ENCODE data around the gene MBOAT2.

The MBOAT2 gene

DNA sequence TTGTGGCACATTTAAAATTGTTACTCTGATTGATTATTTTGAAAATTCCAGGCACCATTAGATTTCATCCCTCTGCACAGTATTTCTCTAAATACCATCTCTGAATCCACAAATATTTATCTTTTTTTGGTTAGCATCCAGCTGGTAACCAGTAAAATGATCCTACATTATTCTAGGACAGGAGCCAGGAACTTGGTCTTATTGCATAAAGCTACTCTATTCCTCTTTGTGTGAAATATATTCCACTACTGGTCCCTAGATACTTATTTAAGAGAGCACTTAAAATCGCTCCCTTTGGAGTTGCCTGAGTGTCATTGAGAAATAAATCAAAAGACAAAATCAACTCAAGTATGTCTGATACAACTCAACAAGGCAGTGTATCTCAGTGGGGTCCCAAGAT, 7.4 kb upstream of the MBOAT2 start:
- H3K27me3 ChIP-seq: no peaks in the 10 kb centered on the region
- TF ChIP-seq, protein P1, sequence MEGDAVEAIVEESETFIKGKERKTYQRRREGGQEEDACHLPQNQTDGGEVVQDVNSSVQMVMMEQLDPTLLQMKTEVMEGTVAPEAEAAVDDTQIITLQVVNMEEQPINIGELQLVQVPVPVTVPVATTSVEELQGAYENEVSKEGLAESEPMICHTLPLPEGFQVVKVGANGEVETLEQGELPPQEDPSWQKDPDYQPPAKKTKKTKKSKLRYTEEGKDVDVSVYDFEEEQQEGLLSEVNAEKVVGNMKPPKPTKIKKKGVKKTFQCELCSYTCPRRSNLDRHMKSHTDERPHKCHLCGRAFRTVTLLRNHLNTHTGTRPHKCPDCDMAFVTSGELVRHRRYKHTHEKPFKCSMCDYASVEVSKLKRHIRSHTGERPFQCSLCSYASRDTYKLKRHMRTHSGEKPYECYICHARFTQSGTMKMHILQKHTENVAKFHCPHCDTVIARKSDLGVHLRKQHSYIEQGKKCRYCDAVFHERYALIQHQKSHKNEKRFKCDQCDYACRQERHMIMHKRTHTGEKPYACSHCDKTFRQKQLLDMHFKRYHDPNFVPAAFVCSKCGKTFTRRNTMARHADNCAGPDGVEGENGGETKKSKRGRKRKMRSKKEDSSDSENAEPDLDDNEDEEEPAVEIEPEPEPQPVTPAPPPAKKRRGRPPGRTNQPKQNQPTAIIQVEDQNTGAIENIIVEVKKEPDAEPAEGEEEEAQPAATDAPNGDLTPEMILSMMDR (IDR thresholded peaks at IDR 0.05; ENCODE audit: low read depth, low read length): no peak
- H3K9me3 ChIP-seq: no peaks in the 10 kb centered on the region
- no peak overlapping the region for H3K4me3 ChIP-seq (ENCODE audit: low read depth, low read length)
- peaks cover 4% of the 10 kb centered on the region; the same call in 1 of the 2 replicates for H3K4me1 ChIP-seq
- DNase-seq: no peak
- no peaks in the 10 kb centered on the region for H3K36me3 ChIP-seq

DNA sequence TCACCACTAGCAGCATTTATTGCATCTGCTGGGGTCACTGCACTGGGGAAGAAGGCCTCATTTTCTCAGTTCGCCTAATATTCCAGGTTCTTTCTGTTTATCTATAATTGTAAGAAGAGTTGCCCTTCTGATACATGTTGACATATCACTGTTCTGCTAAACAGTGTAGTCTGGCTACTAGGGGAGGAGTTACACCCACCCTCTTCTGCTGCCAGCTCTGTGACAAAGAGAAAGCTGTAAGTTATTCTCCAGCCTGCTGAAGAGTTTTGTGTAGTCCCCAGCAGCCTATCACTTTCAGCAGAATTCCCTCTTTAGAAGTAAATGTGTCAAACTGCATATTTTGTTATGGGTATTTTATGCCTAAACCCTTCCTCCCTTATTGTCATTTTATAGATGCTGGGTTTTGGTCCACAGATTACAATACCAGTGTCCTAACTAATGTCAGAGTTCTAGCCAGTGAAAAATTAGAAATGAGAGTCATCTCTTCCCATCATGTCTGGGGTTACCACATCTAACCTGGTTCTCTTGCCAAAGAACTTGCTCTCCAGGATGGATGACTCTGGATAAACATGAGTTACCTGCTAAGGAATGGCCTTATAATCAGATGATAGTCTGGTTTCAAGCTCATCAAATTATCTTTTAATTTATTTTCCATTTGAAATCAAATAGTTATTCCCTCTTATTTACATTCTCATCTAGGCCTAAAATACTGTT, 5.6 kb upstream of the MBOAT2 start:
- no peaks in the 10 kb centered on the region for H3K9me3 ChIP-seq
- no peak for DNase-seq
- H3K27me3 ChIP-seq: no peaks in the 10 kb centered on the region
- peaks cover 4% of the 10 kb centered on the region; the same call in 1 of the 2 replicates for H3K4me1 ChIP-seq
- no peaks in the 10 kb centered on the region; the same call in 1 of the 2 replicates for H3K36me3 ChIP-seq
- no peak overlapping the region for H3K4me3 ChIP-seq (ENCODE audit: low read depth, low read length)
- TF ChIP-seq, protein P1 (IDR thresholded peaks at IDR 0.05; ENCODE audit: low read depth, low read length): no peak

DNA sequence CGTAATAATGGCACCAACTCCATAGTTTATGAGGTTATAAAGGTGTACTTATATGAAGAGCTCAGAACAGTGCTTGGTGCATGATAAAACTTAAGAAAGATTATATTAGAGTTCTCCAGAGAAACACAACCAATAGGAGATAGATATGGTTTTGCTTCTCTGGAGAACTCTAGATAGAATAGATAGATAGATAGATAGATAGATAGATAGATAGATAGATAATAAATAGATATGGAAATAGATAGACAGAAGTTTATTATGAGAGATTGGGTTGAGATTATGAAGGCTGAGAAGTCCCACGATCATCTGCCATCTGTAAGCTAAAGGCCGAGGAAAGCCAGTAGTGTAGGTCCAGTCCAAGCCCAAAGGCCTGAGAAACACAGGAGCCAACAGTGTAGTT, 2.9 kb upstream of the MBOAT2 start:
- Histone ChIP-seq H3K4me3 (ENCODE audit: low read depth, low read length) (no peak overlapping the region), H3K27me3 (no peaks in the 10 kb centered on the region), H3K36me3 (no peaks in the 10 kb centered on the region; the same call in 1 of the 2 replicates), H3K4me1 (peaks cover 4% of the 10 kb centered on the region; the same call in 1 of the 2 replicates), H3K9me3 (no peaks in the 10 kb centered on the region)
- TF ChIP-seq, protein P1 (IDR thresholded peaks at IDR 0.05; ENCODE audit: low read depth, low read length): no peak
- no peak for DNase-seq

DNA sequence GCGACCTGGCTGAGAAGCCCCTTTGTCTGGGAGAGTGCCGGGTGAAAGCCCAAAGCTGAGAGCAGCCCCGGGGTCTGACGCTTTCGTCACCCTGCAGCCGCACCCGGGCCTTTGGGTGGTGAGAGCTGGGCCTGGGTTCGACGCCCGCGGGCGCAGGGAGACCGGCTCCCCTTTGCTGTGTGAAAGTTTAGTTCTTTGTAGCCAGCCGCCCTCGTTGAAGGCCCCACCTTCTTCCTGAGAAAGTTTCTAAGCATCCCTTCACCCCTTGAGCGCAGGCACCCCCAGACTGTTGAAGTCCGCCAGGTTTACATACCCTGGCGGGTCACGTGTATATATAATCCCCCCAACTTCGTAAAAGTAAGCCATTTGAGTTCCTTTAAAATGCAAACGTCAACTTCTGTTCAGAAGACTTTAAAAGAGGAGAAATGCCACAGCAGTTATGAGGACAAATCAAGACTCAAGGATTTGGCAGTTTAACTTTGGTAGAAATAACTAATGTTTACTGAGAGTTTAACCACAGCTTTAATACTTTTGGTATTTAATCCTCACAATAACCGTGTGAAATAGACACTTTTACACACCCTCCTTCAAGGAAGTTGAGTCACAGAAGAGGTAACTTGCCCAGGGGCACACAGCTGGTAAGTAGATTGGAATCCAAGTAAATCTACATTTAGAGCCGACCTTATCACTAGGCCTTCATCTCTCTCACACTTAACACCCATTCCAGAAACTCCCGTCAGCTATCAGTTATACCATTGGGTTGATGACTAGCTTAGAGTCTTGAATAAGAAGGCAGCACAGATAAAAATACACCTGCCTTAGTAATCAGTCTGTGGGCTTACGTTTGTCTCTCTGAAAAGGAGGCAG, 1.1 kb upstream of the MBOAT2 start:
- TF ChIP-seq, protein P1 (IDR thresholded peaks at IDR 0.05; ENCODE audit: low read depth, low read length): no peak
- H3K27me3 ChIP-seq: no peaks in the 10 kb centered on the region
- peak overlapping the region; percentile 52 for H3K4me3 ChIP-seq (ENCODE audit: low read depth, low read length)
- no peaks in the 10 kb centered on the region for H3K9me3 ChIP-seq
- no peak for DNase-seq
- no peaks in the 10 kb centered on the region; the same call in 1 of the 2 replicates for H3K36me3 ChIP-seq
- peaks cover 7% of the 10 kb centered on the region; the same call in 1 of the 2 replicates for H3K4me1 ChIP-seq

DNA sequence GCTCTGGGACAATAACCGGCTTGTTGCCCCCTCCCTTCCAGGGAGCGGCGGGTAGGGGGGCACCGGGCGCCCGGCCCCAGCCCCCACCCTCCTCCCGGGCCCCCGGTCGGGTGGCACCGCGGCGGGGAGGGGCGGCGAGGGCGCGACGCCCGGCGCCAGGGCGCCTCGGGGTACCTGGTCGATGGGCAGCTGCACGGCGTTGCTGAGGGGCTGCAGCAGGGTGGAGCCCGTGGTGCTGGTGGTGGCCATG, 193 bp downstream of the MBOAT2 start:
- H3K27me3 ChIP-seq: no peaks in the 10 kb centered on the region
- H3K9me3 ChIP-seq: no peaks in the 10 kb centered on the region
- TF ChIP-seq, protein P1 (IDR thresholded peaks at IDR 0.05; ENCODE audit: low read depth, low read length): no peak
- H3K4me3 ChIP-seq (ENCODE audit: low read depth, low read length): peak overlapping the region; percentile 71
- H3K4me1 ChIP-seq: peaks cover 14% of the 10 kb centered on the region
- no peak for DNase-seq
- no peaks in the 10 kb centered on the region; the same call in 1 of the 2 replicates for H3K36me3 ChIP-seq
